ENCODE results near the gene PADI4.

- TF ChIP-seq CTCF (IDR thresholded peaks at IDR 0.05) (no peak), TCF7L2 (IDR thresholded peaks at IDR 0.05; ENCODE audit: low read depth, low read length) (no peak), REST (IDR thresholded peaks at IDR 0.05; ENCODE audit: insufficient read depth in 1 of 2, low read depth in 2 of 2, low read length in 1 of 2) (no peak), POLR2AphosphoS5 (IDR thresholded peaks at IDR 0.05; ENCODE audit: low read depth, low read length) (no peak)
Measured at GRCh38 chr1:17308593-17308992, 596 bp downstream of the PADI4 start.

Data from Panc1 (cell line).